OCI-LY7 (cell line): ENCODE data around the gene UACA. TPM values are rescaled to one million over a fixed set of nuclear protein-coding genes. Genes with fewer than 3 reads are reported as not detected.

ENCODE experiments used
- BruUV-seq: library from RNA; stranded (reverse); fragments of 400-500 nt; replicated peaks from 2 replicates; lab custom pipeline; 2021; lab: Mats Ljungman, UMichigan
- CTCF ChIA-PET: fragments of 300-600 bp; sonication (Branson Sonifier 250); formaldehyde crosslinking; loops from one replicate; lab custom pipeline; 2022; ENCODE audit warnings: antibody characterized with exemption; ENCODE audit not compliant: unreplicated experiment; lab: Charles Lee
- POLR2A ChIA-PET: fragments of 300-600 bp; sonication (Branson Sonifier 250); formaldehyde crosslinking; loops from one replicate; lab custom pipeline; 2022; ENCODE audit warnings: antibody characterized with exemption; lab: Charles Lee
- DNase-seq: peaks from one replicate; pipeline ENCODE4 v3.0.0-alpha.2; 2015; ENCODE audit warnings: low spot score
- H2AFZ ChIP-seq: fragments of 200-600 bp; sonication (generic), shearing (Covaris generic); 2 replicates; pipeline ENCODE4 v1.6.1; 2014; ENCODE audit warnings: mild to moderate bottlenecking, antibody characterized with exemption, low read length, moderate library complexity
- H3K27ac ChIP-seq: fragments of 200-600 bp; sonication (generic); 2 replicates; pipeline ENCODE4 v1.5.1; 2014; ENCODE audit warnings: mixed run types, low read depth, mild to moderate bottlenecking, moderate library complexity, low read length, inconsistent platforms; ENCODE audit not compliant: poor library complexity, severe bottlenecking
- H3K36me3 ChIP-seq: fragments of 200-600 bp; sonication (generic); 2 replicates; pipeline ENCODE4 v1.6.1; 2014; ENCODE audit warnings: mild to moderate bottlenecking, antibody characterized with exemption, low read length, moderate library complexity, mixed read lengths; ENCODE audit not compliant: insufficient read depth
- H3K4me1 ChIP-seq: fragments of 200-600 bp; sonication (generic); 2 replicates; pipeline ENCODE4 v1.5.1; 2014; ENCODE audit warnings: mild to moderate bottlenecking, low read length; ENCODE audit not compliant: insufficient read depth, poor library complexity, severe bottlenecking
- H3K4me2 ChIP-seq: fragments of 200-600 bp; sonication (generic); 2 replicates; pipeline ENCODE4 v1.6.1; 2014; ENCODE audit warnings: mild to moderate bottlenecking, low read length
- H3K4me3 ChIP-seq: fragments of 200-600 bp; sonication (generic); 2 replicates; pipeline ENCODE4 v1.5.1; 2014; ENCODE audit warnings: mild to moderate bottlenecking, low read depth, low read length; ENCODE audit not compliant: poor library complexity, severe bottlenecking
- H3K79me2 ChIP-seq: fragments of 200-600 bp; sonication (generic); 2 replicates; pipeline ENCODE4 v1.6.1; 2016; ENCODE audit warnings: low read depth, mild to moderate bottlenecking, low read length, moderate library complexity, mixed read lengths; ENCODE audit not compliant: insufficient read depth
- H3K9me2 ChIP-seq: fragments of 200-600 bp; sonication (generic); 2 replicates; pipeline ENCODE4 v1.6.1; 2016; ENCODE audit warnings: mild to moderate bottlenecking, low read length, mixed read lengths; ENCODE audit not compliant: insufficient read depth
- H3K9me3 ChIP-seq: fragments of 200-600 bp; sonication (generic); 2 replicates; pipeline ENCODE4 v1.6.1; 2014; ENCODE audit warnings: mild to moderate bottlenecking, mixed run types, low read length, mixed read lengths
- H4K20me1 ChIP-seq: fragments of 200-600 bp; sonication (generic); 2 replicates; pipeline ENCODE4 v1.6.1; 2014; ENCODE audit warnings: mild to moderate bottlenecking, antibody characterized with exemption, low read length, moderate library complexity, mixed read lengths; ENCODE audit not compliant: insufficient read depth
- CTCF ChIP-seq: fragments of 200-600 bp; sonication (generic); conservative IDR thresholded peaks from 2 replicates; pipeline ENCODE4 v1.5.1; 2014; ENCODE audit warnings: mild to moderate bottlenecking, antibody characterized with exemption, low read length, moderate library complexity, mixed read lengths
- EZH2phosphoT487 ChIP-seq: fragments of 200-600 bp; sonication (generic); IDR thresholded peaks from 2 replicates; pipeline ENCODE4 v1.6.1; 2018; ENCODE audit warnings: low read depth, borderline replicate concordance, mild to moderate bottlenecking, mixed run types, antibody characterized with exemption, low read length, moderate library complexity, mixed read lengths
- intact Hi-C: fragments of 100-400 bp; cut with micrococcal nuclease; formaldehyde crosslinking; loops from one replicate; pipeline ENCODE4 v1.10.0; 2022; ENCODE audit not compliant: unreplicated experiment
- total RNA-seq, 2 experiments: library from RNA; depleted of rRNA in 1 of 2; stranded (reverse); fragments of >200 nt in 1 of 2; shearing (Covaris generic) in 1 of 2; gene quantifications; 2 replicates each; pipeline ENCODE4 v1.2.3, GENCODE V29; 2014 to 2022

Gene UACA
- total RNA-seq, 2 experiments from 2014 or later = not detected

- H3K27ac ChIP-seq = no peak overlapping the region
- H3K36me3 ChIP-seq = no peaks in the 10 kb centered on the region
- no peaks in the 10 kb centered on the region for H3K9me3 ChIP-seq
- H3K4me1 ChIP-seq = peaks cover 7% of the 10 kb centered on the region
- H4K20me1 ChIP-seq = no peaks in the 10 kb centered on the region
- H3K9me2 ChIP-seq = no peaks in the 10 kb centered on the region
- CTCF ChIA-PET = no interaction called here
- H3K4me2 ChIP-seq = no peak overlapping the region
- no peaks in the 10 kb centered on the region for H3K79me2 ChIP-seq
- DNase-seq = no peak
- TF ChIP-seq CTCF = no peak
- no peak for TF ChIP-seq EZH2phosphoT487
- intact Hi-C loops = no loop called here
- no TSS peak for BruUV-seq
- POLR2A ChIA-PET = interaction anchor here (0.5 kb wide), 1 partner anchor 1183 kb away, joined by 3 read pairs; no protein-coding TSS in a partner anchor
- no peak overlapping the region for H3K4me3 ChIP-seq
- no peak overlapping the region for H2AFZ ChIP-seq
Measured at GRCh38 chr15:70669966-70670658, 93.2 kb downstream of the UACA start.

- BruUV-seq = no TSS peak
- intact Hi-C loops = no loop called here
- TF ChIP-seq EZH2phosphoT487 (no peak), CTCF (no peak)
- Histone ChIP-seq H4K20me1 (no peaks in the 10 kb centered on the region), H3K36me3 (no peaks in the 10 kb centered on the region), H2AFZ (no peak overlapping the region), H3K4me3 (no peak overlapping the region), H3K4me2 (no peak overlapping the region), H3K9me2 (no peaks in the 10 kb centered on the region), H3K9me3 (no peaks in the 10 kb centered on the region), H3K79me2 (no peaks in the 10 kb centered on the region), H3K27ac (no peak overlapping the region), H3K4me1 (peaks cover 7% of the 10 kb centered on the region)
- CTCF ChIA-PET = no interaction called here
- no peak for DNase-seq
- POLR2A ChIA-PET = no interaction called here
Measured at GRCh38 chr15:70669006-70669602, 94.3 kb downstream of the UACA start.

- ChIA-PET CTCF (no interaction called here), POLR2A (no interaction called here)
- Histone ChIP-seq H2AFZ (no peak overlapping the region), H3K36me3 (no peaks in the 10 kb centered on the region), H3K4me3 (no peak overlapping the region), H3K79me2 (no peaks in the 10 kb centered on the region), H3K9me2 (no peaks in the 10 kb centered on the region), H3K4me2 (no peak overlapping the region), H4K20me1 (no peaks in the 10 kb centered on the region), H3K27ac (no peak overlapping the region), H3K9me3 (no peaks in the 10 kb centered on the region), H3K4me1 (peaks cover 7% of the 10 kb centered on the region)
- intact Hi-C loops = no loop called here
- BruUV-seq = no TSS peak
- no peak for DNase-seq
- no peak for TF ChIP-seq EZH2phosphoT487
- TF ChIP-seq CTCF = no peak
Measured at GRCh38 chr15:70665599-70665998, 97.8 kb downstream of the UACA start.
